Measurements from ENCODE around the gene GBA3.

The GBA3 gene

DNA sequence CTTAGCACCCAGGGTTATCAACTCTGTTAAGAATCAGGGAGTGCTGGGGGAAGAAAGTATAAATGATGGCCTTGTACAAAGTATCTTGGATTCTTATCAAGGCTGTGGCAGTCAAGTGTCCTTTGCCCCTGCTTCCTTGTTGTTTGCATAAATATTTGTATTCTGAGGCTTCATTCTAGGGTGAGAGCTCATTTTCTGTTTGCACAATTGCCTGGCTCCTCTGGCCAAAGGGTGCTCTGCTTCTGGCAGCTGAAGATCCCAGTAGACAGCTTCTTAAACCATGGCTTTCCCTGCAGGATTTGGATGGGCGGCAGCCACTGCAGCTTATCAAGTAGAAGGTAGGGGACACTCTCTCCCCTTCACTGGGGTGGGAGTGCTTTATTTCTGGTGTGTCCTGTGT, at the start of gene GBA3:
TSS of gene GBA3 (plus strand) at position 202 of the 400 bp plus-strand sequence.
- DNase-seq: no peak

DNA sequence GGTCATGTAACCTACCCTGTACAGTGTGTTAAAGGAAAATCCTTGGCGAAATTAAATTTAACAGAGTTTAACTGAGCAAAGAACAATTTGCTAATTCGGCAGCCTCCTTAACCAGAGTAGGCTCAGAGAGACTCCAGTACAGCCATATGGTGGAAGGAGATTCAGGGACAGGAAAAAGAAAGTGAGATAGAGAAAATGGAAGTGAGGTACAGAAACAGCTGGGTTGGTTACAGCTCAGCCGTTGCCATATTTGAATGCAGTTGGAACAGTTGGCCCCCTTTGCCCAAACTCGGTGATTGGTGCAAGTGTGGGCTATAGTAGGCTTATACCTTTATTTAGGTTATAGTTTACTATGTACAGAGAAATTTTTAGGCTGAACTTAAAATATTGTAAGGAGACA, 48.8 kb upstream of the GBA3 start:
- DNase-seq: no peak

GRCh38 chr4:22645481-22646182, 47.1 kb upstream of the GBA3 start:
- no peak for DNase-seq

GRCh38 chr4:22648996-22649395, 43.7 kb upstream of the GBA3 start:
- DNase-seq: no peak

DNA sequence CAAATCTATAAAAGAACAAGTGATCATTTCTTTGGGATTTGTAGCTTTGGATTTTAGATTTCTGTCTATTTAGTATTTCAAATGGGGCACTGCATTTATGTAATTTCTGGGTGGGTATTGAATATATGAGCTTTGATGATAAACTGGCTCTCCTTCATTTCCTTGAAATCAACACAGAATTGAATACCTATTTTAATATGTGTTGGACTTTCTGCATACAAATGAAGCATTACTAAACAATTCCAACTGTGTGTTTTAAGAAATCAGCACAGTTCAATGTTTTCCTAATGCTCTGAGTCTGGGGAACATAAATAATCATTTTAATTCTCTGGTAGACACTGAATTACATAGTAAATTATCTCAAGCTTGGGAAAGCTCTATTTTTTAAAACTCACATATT, 42.0 kb upstream of the GBA3 start:
- DNase-seq: no peak

GRCh38 chr4:22653752-22654151, 39.0 kb upstream of the GBA3 start:
- DNase-seq: no peak

DNA sequence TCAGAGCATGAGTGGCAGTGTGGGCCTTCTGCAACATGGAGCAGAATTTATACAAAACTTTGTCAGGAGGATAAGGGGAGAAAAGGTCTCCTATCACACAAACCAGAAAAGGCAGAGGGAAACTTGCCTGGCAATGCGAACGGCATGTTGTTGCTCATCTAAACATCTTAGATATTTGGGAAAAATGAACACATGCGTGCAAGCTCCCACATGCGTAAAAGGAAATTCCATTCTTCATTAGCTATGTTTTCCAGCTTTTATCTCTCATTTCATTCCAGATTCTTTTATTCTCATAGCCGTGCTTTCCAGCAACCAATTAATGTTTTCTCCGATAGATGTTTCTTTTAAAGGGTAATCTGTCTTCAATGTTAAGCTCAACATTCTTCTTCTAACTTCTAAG, 31.3 kb upstream of the GBA3 start:
- DNase-seq: no peak

DNA sequence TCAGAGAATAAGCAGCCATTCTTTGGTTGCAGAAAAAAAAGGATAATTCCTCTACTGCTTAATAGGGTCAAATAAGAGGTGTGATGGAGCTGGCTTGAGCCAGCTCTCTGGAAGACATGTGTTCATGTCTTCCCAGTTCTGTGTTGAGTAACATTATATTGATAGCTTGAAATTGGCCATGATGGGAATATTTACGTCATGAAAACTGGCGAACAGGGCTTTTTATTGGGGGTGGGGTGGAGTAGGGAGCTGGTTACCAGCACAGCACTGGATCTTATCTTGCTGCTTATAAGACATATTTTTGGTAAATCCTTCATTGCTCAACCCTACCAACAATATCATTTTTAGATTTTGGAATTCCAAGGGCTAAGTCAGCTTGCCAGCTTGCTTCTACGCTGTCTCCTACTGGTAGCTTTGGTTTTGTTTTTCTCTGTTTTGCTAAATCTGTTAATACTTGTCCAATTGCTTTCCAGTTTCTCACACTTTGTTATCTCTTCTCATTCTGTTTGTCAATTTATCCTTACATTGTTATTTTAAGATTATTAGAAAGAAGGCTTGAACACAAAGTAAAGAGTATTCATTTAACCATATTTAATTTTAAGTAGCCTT, 25.3 kb upstream of the GBA3 start:
- DNase-seq: no peak

DNA sequence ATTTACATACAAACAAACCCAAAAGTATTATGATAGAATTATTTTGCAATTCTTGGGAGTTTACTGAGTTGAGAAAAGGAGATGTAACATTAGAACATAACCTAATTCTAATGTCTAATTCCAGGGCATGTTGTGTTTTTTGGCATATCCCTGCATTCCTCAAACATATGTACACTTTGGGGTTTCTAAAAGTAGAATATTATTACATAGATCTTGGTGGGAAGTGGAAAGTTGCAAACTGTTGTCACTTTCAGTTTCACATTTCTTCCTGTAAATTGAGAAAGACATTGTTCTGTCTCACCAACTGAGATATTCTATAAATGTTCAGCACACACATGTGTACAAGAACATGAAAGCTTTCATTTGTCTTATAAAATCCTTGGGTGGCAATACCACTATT, 24.4 kb upstream of the GBA3 start:
- DNase-seq: no peak

- DNase-seq: no peak
Observed at GRCh38 chr4:22668702-22669101, 24.0 kb upstream of the GBA3 start.

DNA sequence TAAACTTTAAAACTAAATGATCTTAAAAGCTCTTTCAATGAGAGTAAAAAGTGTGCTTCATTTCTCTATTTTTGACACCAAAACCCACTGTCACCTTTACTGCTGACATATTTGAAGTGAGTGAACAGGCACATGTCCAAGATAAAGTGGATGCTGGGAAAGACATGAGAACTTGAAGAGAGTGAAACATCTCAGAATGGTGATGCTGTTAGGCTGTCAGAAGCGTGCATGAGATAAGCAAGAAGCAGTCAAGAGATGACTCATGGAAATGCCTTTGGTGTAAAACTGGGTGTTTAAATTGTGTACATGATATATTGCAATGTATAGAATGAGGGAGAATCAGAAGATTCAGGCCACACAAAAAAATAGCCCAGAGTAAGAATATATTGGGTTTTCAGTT, 21.8 kb upstream of the GBA3 start:
- DNase-seq: no peak

DNA sequence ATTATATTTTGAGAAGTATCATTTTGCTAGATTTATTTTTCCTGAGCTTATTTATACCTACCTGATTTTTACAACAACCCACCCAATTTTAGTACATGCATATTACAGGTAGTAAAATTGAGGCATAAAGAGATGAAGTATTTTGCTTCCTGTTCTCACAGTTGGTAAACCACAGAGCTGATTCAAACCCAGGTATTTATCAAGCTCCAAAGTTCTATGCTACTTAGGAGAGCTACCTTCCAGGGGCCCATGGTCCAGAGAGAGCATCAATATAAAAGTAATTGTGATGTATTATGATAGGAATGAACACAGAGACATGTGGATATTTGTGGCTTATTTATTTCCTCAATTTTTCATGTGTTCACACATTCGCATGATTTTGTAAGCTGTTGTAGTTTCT, 20.2 kb upstream of the GBA3 start:
- no peak for DNase-seq

GRCh38 chr4:22672944-22673343, 19.8 kb upstream of the GBA3 start:
- DNase-seq: no peak

- DNase-seq: no peak
Observed at GRCh38 chr4:22674700-22675099, 18.0 kb upstream of the GBA3 start.

- no peak for DNase-seq
Observed at GRCh38 chr4:22676063-22676462, 16.7 kb upstream of the GBA3 start.

- DNase-seq: no peak
Observed at GRCh38 chr4:22677780-22678179, 15.0 kb upstream of the GBA3 start.

GRCh38 chr4:22678940-22679854, 13.5 kb upstream of the GBA3 start:
- no peak for DNase-seq

DNA sequence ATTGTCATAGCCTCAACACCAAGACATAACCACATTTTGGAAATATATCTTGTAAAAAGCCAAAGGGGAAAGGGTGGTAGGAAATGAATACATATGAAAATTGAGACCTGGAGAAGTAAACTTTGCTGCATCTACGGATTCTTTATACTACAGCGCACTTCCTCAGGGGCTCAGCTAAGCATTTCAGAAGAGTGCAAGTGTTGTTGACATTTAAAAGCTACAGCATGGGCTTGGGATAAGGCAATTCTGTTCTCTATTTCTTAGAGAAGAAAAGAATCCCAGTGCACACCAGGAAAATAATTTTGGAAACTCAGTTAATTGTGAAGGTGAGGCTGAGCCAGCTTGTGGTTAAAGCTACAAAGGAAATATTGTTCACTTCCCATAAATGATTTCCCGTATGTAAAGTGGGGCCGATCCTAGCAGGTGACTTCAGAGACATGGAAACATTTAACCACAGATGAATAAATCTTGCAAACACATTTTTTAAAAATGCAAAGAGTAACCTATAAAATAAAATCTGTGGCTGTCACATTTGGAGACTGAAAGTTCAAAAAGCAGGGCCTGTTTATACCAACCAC, 12.6 kb upstream of the GBA3 start:
- no peak for DNase-seq

DNA sequence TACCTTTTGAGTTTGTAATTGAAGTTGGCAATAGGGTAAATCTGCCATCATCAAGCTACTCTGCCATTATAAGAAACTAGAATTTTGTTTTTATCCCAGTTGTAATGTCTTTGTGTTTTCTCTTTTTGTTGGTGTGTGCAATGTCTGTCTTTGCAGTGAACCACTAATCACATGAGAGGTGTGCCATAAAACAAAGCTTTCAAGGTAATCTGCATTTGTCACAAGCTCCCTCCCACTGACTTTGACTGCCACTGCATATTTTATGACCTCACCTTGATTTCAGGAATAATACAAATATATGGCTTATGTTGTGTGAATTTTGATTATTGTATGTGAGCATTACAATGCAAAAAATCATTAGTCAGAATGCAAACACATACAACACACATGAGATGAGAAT, 9.0 kb upstream of the GBA3 start:
- no peak for DNase-seq

DNA sequence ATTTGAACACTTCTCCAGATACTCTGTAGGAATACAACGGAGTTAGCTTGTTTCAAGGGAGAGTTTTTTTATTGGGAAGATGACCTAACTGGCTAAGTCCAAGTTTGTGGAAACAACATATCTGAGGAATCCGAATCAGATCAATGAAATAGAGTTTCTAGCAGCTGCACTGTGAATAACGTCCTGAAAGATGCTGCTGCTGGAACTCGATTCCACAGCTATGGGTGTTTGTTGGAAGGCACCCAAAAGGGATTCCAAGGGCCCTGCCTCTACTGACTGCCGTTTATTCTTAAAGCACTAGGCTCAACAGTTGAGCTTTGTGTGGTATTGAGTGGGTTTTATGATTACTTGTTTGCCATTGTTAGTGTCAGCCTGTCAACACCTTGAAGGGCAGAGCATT, 6.6 kb upstream of the GBA3 start:
- no peak for DNase-seq

GRCh38 chr4:22688236-22688635, 4.5 kb upstream of the GBA3 start:
- DNase-seq: no peak

DNA sequence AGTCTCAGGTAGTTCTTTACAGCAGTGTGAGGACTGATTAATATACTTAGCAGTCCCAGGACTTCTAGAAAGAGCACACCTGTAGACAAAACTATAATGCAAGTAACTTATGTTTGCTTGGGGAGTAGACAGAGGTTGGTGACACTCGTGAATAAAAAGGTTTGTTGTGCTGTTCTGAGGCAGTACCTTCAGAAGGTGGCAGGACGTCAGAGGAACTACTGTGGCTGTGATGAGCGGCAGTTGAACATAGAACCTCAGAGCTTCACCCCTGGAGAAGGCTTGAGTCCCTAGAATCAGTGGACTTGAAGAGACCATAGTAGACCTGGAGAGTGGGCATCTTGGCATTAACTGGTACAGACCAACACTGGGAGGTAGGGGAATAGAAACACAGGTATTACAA, 3.3 kb upstream of the GBA3 start:
- no peak for DNase-seq

DNA sequence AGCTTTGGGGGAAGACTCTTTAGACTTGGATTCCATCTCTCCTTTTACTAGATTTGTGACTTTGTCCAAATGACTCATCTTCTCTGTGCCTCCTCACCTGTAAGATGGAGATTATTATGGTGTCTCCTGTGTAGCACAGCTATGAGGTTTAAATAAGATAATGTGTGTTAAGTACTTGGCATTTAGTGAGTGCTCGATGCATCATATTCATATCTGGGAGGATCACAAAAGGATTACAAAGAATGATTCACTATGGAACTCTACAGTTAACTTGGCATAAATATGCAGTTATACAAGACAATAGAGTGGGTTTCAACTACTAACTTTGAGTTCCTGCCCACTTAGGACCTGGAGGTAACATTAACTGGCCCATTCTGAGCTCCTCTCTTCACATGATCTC, 2.3 kb downstream of the GBA3 start:
- no peak for DNase-seq

DNA sequence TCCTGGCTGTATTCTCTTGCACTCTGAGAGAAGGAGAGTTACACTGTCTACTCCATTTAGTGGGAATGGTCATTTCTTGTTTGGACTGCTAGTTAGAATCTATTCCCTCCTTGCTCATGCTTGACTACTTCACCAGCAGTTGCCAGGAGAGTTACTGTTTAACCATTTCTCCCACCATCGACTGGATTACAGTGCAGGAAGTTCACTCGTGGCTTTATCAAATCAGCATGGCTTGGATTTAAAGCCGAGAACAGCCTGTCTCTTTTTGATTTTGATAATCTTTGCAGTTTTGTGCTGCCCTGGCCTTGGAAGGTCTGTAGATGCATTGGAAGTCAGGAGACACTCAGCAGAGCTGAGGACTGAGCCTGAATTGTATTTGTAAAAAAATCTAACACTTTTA, 3.2 kb downstream of the GBA3 start:
- no peak for DNase-seq

Data from RPMI8226 (cell line).